CD14-positive monocyte (primary cell): Measurements from ENCODE around the gene FAM13A. TPM values are rescaled to one million over a fixed set of nuclear protein-coding genes. Genes with fewer than 3 reads are reported as not detected.

Experiments
- DNase-seq, 3 donors: peaks; one replicate each; pipeline ENCODE4 v3.0.0-alpha.2; 2011 to 2022
- H2AFZ ChIP-seq: 2 replicates; pipeline ENCODE4 v1.6.0; 2012; ENCODE audit warnings: mild to moderate bottlenecking, low read depth, low read length, inconsistent platforms; ENCODE audit not compliant: insufficient read depth, poor library complexity, severe bottlenecking
- H3K27ac ChIP-seq, 2 donors: 1 replicate in 1 of 2; 2 replicates in 1 of 2; pipeline ENCODE4 v1.5.1; 2012 to 2013; ENCODE audit warnings: low read length in 2 of 2, control low read depth in 1 of 2, inconsistent platforms in 1 of 2, low read depth in 1 of 2, mild to moderate bottlenecking in 1 of 2
- H3K27me3 ChIP-seq, 2 donors: one replicate each; pipeline versions ENCODE4 v1.6.0 to v1.6.1; 2011 to 2013; ENCODE audit warnings: low read length in 2 of 2; ENCODE audit not compliant: control insufficient read depth in 2 of 2, insufficient read depth in 2 of 2
- H3K36me3 ChIP-seq, 2 donors: replicated peaks in 1 of 2; 1 replicate in 1 of 2; 2 replicates in 1 of 2; pipeline versions ENCODE4 v1.5.1 to v1.6.1; 2012 to 2013; ENCODE audit warnings: low read length in 2 of 2, control low read depth in 1 of 2, inconsistent platforms in 1 of 2, mild to moderate bottlenecking in 1 of 2; ENCODE audit not compliant: insufficient read depth in 2 of 2, control insufficient read depth in 1 of 2
- H3K4me1 ChIP-seq, 2 donors: 1 replicate in 1 of 2; 2 replicates in 1 of 2; pipeline versions ENCODE4 v1.5.1 to v1.6.1; 2012 to 2013; ENCODE audit warnings: low read length in 2 of 2, control low read depth in 1 of 2, inconsistent platforms in 1 of 2, mild to moderate bottlenecking in 1 of 2, moderate library complexity in 1 of 2; ENCODE audit not compliant: insufficient read depth in 2 of 2, control insufficient read depth in 1 of 2
- H3K4me2 ChIP-seq: replicated peaks from 2 replicates; pipeline ENCODE3; 2012; ENCODE audit warnings: low read length, moderate library complexity, mild to moderate bottlenecking; ENCODE audit not compliant: poor library complexity, severe bottlenecking; ENCODE audit errors: extremely low read depth
- H3K4me3 ChIP-seq, 3 experiments: fragments of 200-600 bp in 1 of 3; sonication (generic) in 1 of 3; replicated peaks in 1 of 3; 1 replicate in 2 of 3; 2 replicates in 1 of 3; pipeline ENCODE4 v1.5.1; 2011 to 2013; ENCODE audit warnings: low read length in 3 of 3, mild to moderate bottlenecking in 3 of 3, control low read depth in 2 of 3, low read depth in 2 of 3, inconsistent platforms in 1 of 3, moderate library complexity in 1 of 3
- H3K79me2 ChIP-seq: 2 replicates; pipeline ENCODE4 v1.6.0; 2012; ENCODE audit warnings: mild to moderate bottlenecking, control low read depth, inconsistent platforms, low read length, moderate library complexity; ENCODE audit not compliant: insufficient read depth
- H3K9ac ChIP-seq: 2 replicates; pipeline ENCODE4 v1.6.0; 2017; ENCODE audit warnings: low read length, mild to moderate bottlenecking; ENCODE audit not compliant: insufficient read depth, poor library complexity, severe bottlenecking
- H3K9me3 ChIP-seq, 2 donors: replicated peaks in 1 of 2; 1 replicate in 1 of 2; 2 replicates in 1 of 2; pipeline versions ENCODE4 v1.5.1 to v1.6.1; 2012 to 2013; ENCODE audit warnings: low read length in 2 of 2, control low read depth in 1 of 2; ENCODE audit not compliant: control insufficient read depth in 1 of 2, insufficient read depth in 1 of 2
- H4K20me1 ChIP-seq: 2 replicates; pipeline ENCODE4 v1.6.0; 2012; ENCODE audit warnings: mild to moderate bottlenecking, low read length, control low read depth, moderate library complexity; ENCODE audit not compliant: insufficient read depth
- H3K27ac Mint-ChIP-seq, 7 donors: one replicate each; pipeline ENCODE4 v1.8.0; 2020; ENCODE audit warnings: mild to moderate bottlenecking in 7 of 7, mixed read lengths in 7 of 7, moderate library complexity in 6 of 7, inconsistent platforms in 2 of 7
- H3K27me3 Mint-ChIP-seq, 3 donors: one replicate each; pipeline ENCODE4 v1.8.0; 2021 to 2022; ENCODE audit warnings: low read depth in 3 of 3, mild to moderate bottlenecking in 3 of 3, mixed read lengths in 3 of 3, moderate library complexity in 3 of 3, inconsistent platforms in 1 of 3
- H3K36me3 Mint-ChIP-seq, 2 donors: one replicate each; pipeline ENCODE4 v1.8.0; 2020; ENCODE audit warnings: mixed read lengths in 2 of 2, inconsistent platforms in 1 of 2, mild to moderate bottlenecking in 1 of 2
- H3K4me1 Mint-ChIP-seq: one replicate; pipeline ENCODE4 v1.8.0; 2020; ENCODE audit warnings: mild to moderate bottlenecking, mixed read lengths
- H3K4me3 Mint-ChIP-seq, 2 donors: one replicate each; pipeline ENCODE4 v1.8.0; 2020; ENCODE audit warnings: mild to moderate bottlenecking in 2 of 2, mixed read lengths in 2 of 2, moderate library complexity in 1 of 2
- H3K9me3 Mint-ChIP-seq, 7 donors: one replicate each; pipeline ENCODE4 v1.8.0; 2020 to 2022; ENCODE audit warnings: mixed read lengths in 7 of 7, mild to moderate bottlenecking in 6 of 7, moderate library complexity in 6 of 7, inconsistent platforms in 2 of 7
- WGBS: methylation state at CpG from one replicate; pipeline ENCODE4 v1.1.5; 2013; ENCODE audit warnings: missing lambda C conversion rate; ENCODE audit not compliant: insufficient coverage; 5-methylcytosine and 5-hydroxymethylcytosine counted together
- intact Hi-C, 2 donors: fragments of 100-400 bp; cut with micrococcal nuclease; formaldehyde crosslinking; loops; one replicate each; pipeline versions ENCODE4 v1.15.0 to v1.15.1; 2023
- polyA plus RNA-seq, 3 donors: library from polyadenylated mRNA; depleted of rRNA in 1 of 3; unstranded in 2 of 3; stranded (reverse) in 1 of 3; fragments of 300-500 nt in 2 of 3; fragments of >200 nt in 1 of 3; fragmentation: Illumina TruSeq in 2 of 3; gene quantifications; 1 replicate in 2 of 3; 2 replicates in 1 of 3; pipeline ENCODE4 v1.2.3, GENCODE V29; 2012 to 2021
- TF ChIP-seq, protein P1 (sequence below): fragments of 200-600 bp; IDR thresholded peaks from one replicate; pipeline ENCODE4 v1.8.0; 2022; ENCODE audit warnings: antibody characterized with exemption, mild to moderate bottlenecking

The FAM13A gene
- polyA plus RNA-seq, 3 donors, result 5.3 to 20.0 (median 6.5) TPM

DNA sequence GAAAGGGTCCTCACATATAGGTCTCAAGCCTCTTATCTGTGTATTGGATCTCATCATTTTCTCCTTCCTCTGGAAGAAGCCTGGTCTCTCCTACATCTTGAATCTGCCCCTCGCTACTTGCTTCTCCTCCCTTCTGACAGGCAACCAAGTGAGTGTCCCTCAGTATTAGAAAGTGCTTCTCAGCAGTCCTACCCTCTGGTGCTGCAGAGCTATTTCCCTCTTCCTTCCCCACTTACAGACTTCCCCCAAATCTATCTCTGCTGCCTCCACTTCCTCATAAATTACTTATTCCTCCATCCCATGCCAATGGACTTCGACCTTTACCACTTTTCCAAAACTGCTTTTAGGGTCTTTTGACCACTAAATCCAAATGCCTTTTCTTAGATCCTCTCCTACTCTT lies 230.2 kb downstream of the FAM13A start:
- Histone ChIP-seq H3K36me3 (no peaks in the 10 kb centered on the region), H3K79me2 (peaks cover 12% of the 10 kb centered on the region), H3K27me3 (no peaks in the 10 kb centered on the region), H2AFZ (peak overlapping the region; percentile 36), H3K27ac (peak overlapping the region in 1 of 2 donors; percentile 49), H3K4me2 (peak overlapping the region; percentile 36), H4K20me1 (no peaks in the 10 kb centered on the region), H3K9me3 (no peaks in the 10 kb centered on the region), H3K4me1 (peaks cover 17 to 49% of the 10 kb centered on the region in 2 donors), H3K4me3 (no peak overlapping the region), H3K9ac (no peak overlapping the region)
- TF ChIP-seq, protein P1, sequence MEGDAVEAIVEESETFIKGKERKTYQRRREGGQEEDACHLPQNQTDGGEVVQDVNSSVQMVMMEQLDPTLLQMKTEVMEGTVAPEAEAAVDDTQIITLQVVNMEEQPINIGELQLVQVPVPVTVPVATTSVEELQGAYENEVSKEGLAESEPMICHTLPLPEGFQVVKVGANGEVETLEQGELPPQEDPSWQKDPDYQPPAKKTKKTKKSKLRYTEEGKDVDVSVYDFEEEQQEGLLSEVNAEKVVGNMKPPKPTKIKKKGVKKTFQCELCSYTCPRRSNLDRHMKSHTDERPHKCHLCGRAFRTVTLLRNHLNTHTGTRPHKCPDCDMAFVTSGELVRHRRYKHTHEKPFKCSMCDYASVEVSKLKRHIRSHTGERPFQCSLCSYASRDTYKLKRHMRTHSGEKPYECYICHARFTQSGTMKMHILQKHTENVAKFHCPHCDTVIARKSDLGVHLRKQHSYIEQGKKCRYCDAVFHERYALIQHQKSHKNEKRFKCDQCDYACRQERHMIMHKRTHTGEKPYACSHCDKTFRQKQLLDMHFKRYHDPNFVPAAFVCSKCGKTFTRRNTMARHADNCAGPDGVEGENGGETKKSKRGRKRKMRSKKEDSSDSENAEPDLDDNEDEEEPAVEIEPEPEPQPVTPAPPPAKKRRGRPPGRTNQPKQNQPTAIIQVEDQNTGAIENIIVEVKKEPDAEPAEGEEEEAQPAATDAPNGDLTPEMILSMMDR, result no peak
- Mint-ChIP-seq H3K9me3 (no peaks in the 10 kb centered on the region), H3K27ac (no peak overlapping the region), H3K27me3 (peaks cover 0 to 2% (median 0%) of the 10 kb centered on the region in 3 donors), H3K36me3 (no peaks in the 10 kb centered on the region), H3K4me3 (no peak overlapping the region), H3K4me1 (peaks cover 24% of the 10 kb centered on the region)
- DNase-seq, result peak in 2 of 3 donors; percentile 20 to 28
- intact Hi-C loops, result loop anchor here (10.0 kb wide), 2 partner anchors 128 to 138 kb away; no protein-coding TSS in a partner anchor
- WGBS, result 57% methylated on average over 2 of the region's 2 CpGs

DNA sequence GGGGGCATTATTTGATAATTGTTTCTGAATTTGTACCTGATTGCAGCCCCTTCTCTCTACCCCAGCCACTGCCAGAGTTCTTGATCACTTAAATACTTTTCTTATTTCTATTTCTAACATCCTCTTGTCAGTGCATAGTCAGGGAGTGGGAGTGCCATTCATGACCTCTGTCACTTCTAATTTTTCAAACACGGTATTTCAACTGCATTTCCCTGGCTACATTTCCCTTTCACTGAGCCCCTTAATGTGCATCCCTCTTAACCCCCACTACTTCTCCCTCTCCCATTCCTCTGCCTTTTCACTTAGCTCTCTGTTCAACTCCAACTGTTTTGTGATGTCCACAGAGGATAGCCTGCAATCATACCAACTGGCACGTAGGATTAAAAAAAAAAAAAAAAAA lies 231.1 kb downstream of the FAM13A start:
- Mint-ChIP-seq H3K4me3 (no peak overlapping the region), H3K36me3 (no peaks in the 10 kb centered on the region), H3K27ac (no peak overlapping the region), H3K4me1 (peaks cover 28% of the 10 kb centered on the region), H3K27me3 (no peaks in the 10 kb centered on the region), H3K9me3 (no peaks in the 10 kb centered on the region)
- Histone ChIP-seq H2AFZ (no peak overlapping the region), H3K9me3 (no peaks in the 10 kb centered on the region), H3K9ac (no peak overlapping the region), H3K4me1 (peaks cover 22 to 57% of the 10 kb centered on the region in 2 donors), H3K36me3 (no peaks in the 10 kb centered on the region), H3K27ac (no peak overlapping the region), H3K4me3 (no peak overlapping the region), H4K20me1 (no peaks in the 10 kb centered on the region), H3K4me2 (no peak overlapping the region), H3K79me2 (peaks cover 20% of the 10 kb centered on the region), H3K27me3 (no peaks in the 10 kb centered on the region)
- intact Hi-C loops, result loop anchor here (10.0 kb wide), 2 partner anchors 129 to 139 kb away; no protein-coding TSS in a partner anchor
- DNase-seq, result no peak
- TF ChIP-seq, protein P1, result no peak
- WGBS, result 75% methylated on average over 1 of the region's 2 CpGs
